GM11168 (cell line): ENCODE data around the gene LPAR2.
"Not testable (repeated sequence)": the region's sequence is repeated elsewhere in the genome, so short reads cannot be mapped to it uniquely, and the experiment has no call there.

Experiments used
- in situ Hi-C: fragments of 300-500 bp; cut with MboI; formaldehyde crosslinking; loops from one replicate; pipeline ENCODE4 v1.12.0; 2022; ENCODE audit warnings: low sequenced_read_pairs; ENCODE audit not compliant: unreplicated experiment

Gene LPAR2

GRCh38 chr19:19627621-19628500 is at the start of gene LPAR2:
Gene LPAR2, minus strand, starts transcription at chr19:19628220. Its CDS starts 945 bp downstream, at chr19:19627275.
- in situ Hi-C loops, result no loop called here

- in situ Hi-C loops, result no loop called here
Measured at GRCh38 chr19:19677579-19677978, 49.6 kb upstream of the LPAR2 start.

- in situ Hi-C loops, result no loop called here
Measured at GRCh38 chr19:19674315-19674714, 46.3 kb upstream of the LPAR2 start.

GRCh38 chr19:19672816-19673215 is 44.8 kb upstream of the LPAR2 start:
- in situ Hi-C loops, result no loop called here

GRCh38 chr19:19670070-19670551 is 42.1 kb upstream of the LPAR2 start:
- in situ Hi-C loops, result no loop called here

- in situ Hi-C loops, result no loop called here
Measured at GRCh38 chr19:19668230-19669012, 40.4 kb upstream of the LPAR2 start, which contains the start of gene ZNF101. Gene ZNF101, plus strand, starts transcription at chr19:19668839. Its CDS starts 125 bp downstream, at chr19:19668964.

GRCh38 chr19:19665420-19665948 is 37.5 kb upstream of the LPAR2 start:
- in situ Hi-C loops, result not testable (repeated sequence)

- in situ Hi-C loops, result no loop called here
Measured at GRCh38 chr19:19663256-19664120, 35.5 kb upstream of the LPAR2 start, which contains the start of gene ATP13A1. Gene ATP13A1, minus strand, starts transcription at chr19:19663676. Its CDS starts 10 bp downstream, at chr19:19663666.

GRCh38 chr19:19662871-19663255 is 34.8 kb upstream of the LPAR2 start:
- in situ Hi-C loops, result no loop called here

- in situ Hi-C loops, result no loop called here
Measured at GRCh38 chr19:19662344-19662743, 34.3 kb upstream of the LPAR2 start.

GRCh38 chr19:19661675-19662251 is 33.7 kb upstream of the LPAR2 start:
- in situ Hi-C loops, result no loop called here

- in situ Hi-C loops, result no loop called here
Measured at GRCh38 chr19:19661141-19661674, 33.2 kb upstream of the LPAR2 start.

GRCh38 chr19:19659646-19660245 is 31.7 kb upstream of the LPAR2 start:
- in situ Hi-C loops, result no loop called here

GRCh38 chr19:19657397-19657783 is 29.4 kb upstream of the LPAR2 start:
- in situ Hi-C loops, result no loop called here

GRCh38 chr19:19656451-19657396 is 28.7 kb upstream of the LPAR2 start:
- in situ Hi-C loops, result no loop called here

GRCh38 chr19:19655641-19656343 is 27.8 kb upstream of the LPAR2 start:
- in situ Hi-C loops, result no loop called here

- in situ Hi-C loops, result no loop called here
Measured at GRCh38 chr19:19655051-19655594, 27.1 kb upstream of the LPAR2 start.
